Astrocyte (in vitro differentiated cells and primary cell): ENCODE measurements around the gene ETV6. TPM values are rescaled to one million over a fixed set of nuclear protein-coding genes. Genes with fewer than 3 reads are reported as not detected.

ENCODE experiments used
- DNase-seq: peaks from one replicate; pipeline ENCODE4 v3.0.0-alpha.2; 2010; ENCODE audit warnings: low read depth
- FAIRE-seq: peaks from 2 replicates; lab custom pipeline; 2011; peaks lifted over from hg19 to GRCh38; lab: Jason Lieb, UNC
- H2AFZ ChIP-seq: 2 replicates; pipeline ENCODE4 v1.6.0; 2012; ENCODE audit warnings: low read depth, low read length, inconsistent platforms
- H3K27ac ChIP-seq: 2 replicates; pipeline ENCODE4 v1.5.1; 2011; ENCODE audit warnings: low read depth, low read length, inconsistent platforms
- H3K27me3 ChIP-seq: 2 replicates; pipeline ENCODE4 v1.6.0; 2011; ENCODE audit warnings: low read length, inconsistent platforms; ENCODE audit not compliant: insufficient read depth
- H3K36me3 ChIP-seq: 2 replicates; pipeline ENCODE4 v1.5.1; 2011; ENCODE audit warnings: low read length, inconsistent platforms; ENCODE audit not compliant: insufficient read depth
- H3K4me1 ChIP-seq: 2 replicates; pipeline ENCODE4 v1.5.1; 2011; ENCODE audit warnings: low read length, inconsistent platforms; ENCODE audit not compliant: insufficient read depth
- H3K4me2 ChIP-seq: 2 replicates; pipeline ENCODE4 v1.6.0; 2012; ENCODE audit warnings: low read length, inconsistent platforms
- H3K4me3 ChIP-seq: 2 replicates; pipeline ENCODE4 v1.5.1; 2011; ENCODE audit warnings: low read depth, mild to moderate bottlenecking, low read length, inconsistent platforms; ENCODE audit not compliant: insufficient read depth
- H3K79me2 ChIP-seq: 2 replicates; pipeline ENCODE4 v1.6.0; 2012; ENCODE audit warnings: mild to moderate bottlenecking, low read length, inconsistent platforms; ENCODE audit not compliant: insufficient read depth
- H3K9ac ChIP-seq: 2 replicates; pipeline ENCODE4 v1.6.0; 2012; ENCODE audit warnings: mild to moderate bottlenecking, low read length, inconsistent platforms
- H3K9me3 ChIP-seq: 2 replicates; pipeline ENCODE4 v1.5.1; 2012; ENCODE audit warnings: low read depth, mild to moderate bottlenecking, low read length, inconsistent platforms; ENCODE audit not compliant: insufficient read depth
- H4K20me1 ChIP-seq: 2 replicates; pipeline ENCODE4 v1.6.0; 2012; ENCODE audit warnings: low read length, inconsistent platforms; ENCODE audit not compliant: insufficient read depth
- H3K27ac Mint-ChIP-seq: one replicate; pipeline ENCODE4 v1.8.0; 2021; ENCODE audit warnings: mild to moderate bottlenecking, mixed read lengths; ENCODE audit not compliant: unreplicated experiment
- H3K27me3 Mint-ChIP-seq: one replicate; pipeline ENCODE4 v1.8.0; 2021; ENCODE audit warnings: low read depth, mixed read lengths; ENCODE audit not compliant: unreplicated experiment
- H3K36me3 Mint-ChIP-seq: one replicate; pipeline ENCODE4 v1.8.0; 2021; ENCODE audit warnings: low read depth, mixed read lengths; ENCODE audit not compliant: unreplicated experiment
- H3K4me1 Mint-ChIP-seq: one replicate; pipeline ENCODE4 v1.8.0; 2021; ENCODE audit warnings: low read depth, mixed read lengths; ENCODE audit not compliant: unreplicated experiment
- H3K4me3 Mint-ChIP-seq: one replicate; pipeline ENCODE4 v1.8.0; 2021; ENCODE audit warnings: mild to moderate bottlenecking, moderate library complexity, mixed read lengths; ENCODE audit not compliant: unreplicated experiment
- H3K9me3 Mint-ChIP-seq: one replicate; pipeline ENCODE4 v1.8.0; 2021; ENCODE audit warnings: mild to moderate bottlenecking, mixed read lengths; ENCODE audit not compliant: unreplicated experiment
- EZH2 ChIP-seq: IDR thresholded peaks from 2 replicates; pipeline ENCODE4 v1.6.1; 2012; ENCODE audit warnings: mild to moderate bottlenecking, low read length, inconsistent platforms; ENCODE audit not compliant: insufficient read depth
- total RNA-seq: library from RNA; stranded (reverse); gene quantifications from 2 replicates; pipeline ENCODE4 v1.2.1, GENCODE V29; 2021
- TF ChIP-seq, protein P1 (sequence below): IDR thresholded peaks from 2 replicates; pipeline ENCODE4 v1.5.1; 2011; ENCODE audit warnings: low read depth, mild to moderate bottlenecking, inconsistent platforms, low read length, moderate library complexity; ENCODE audit not compliant: insufficient read depth

Gene ETV6
- total RNA-seq, 1 donor from 2014 or later: 41.2 TPM

DNA sequence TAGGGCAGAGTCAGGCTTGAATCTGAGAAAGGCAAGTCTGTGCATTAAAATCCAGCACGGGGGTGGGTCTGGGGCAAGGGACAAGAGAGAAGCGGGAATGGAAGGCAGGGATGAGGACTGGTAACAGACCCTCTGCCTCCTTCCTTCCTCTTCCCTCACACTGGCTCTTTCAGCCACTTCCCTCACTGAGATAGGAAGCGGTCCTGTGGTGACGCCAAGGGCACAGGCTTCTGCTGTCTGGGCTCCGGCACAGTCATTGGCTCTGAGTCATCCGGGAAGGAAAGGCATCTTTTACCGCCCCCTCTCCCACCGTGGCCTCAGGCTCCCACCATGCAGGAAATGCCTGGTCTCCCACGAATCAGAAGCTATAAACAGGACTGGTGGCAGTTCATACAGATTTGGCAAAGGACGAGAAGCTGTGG is 70.2 kb downstream of the ETV6 start:
- peak overlapping the region; percentile 76 for H3K9ac ChIP-seq
- peaks cover 59% of the 10 kb centered on the region for H3K4me1 Mint-ChIP-seq
- DNase-seq: peak; percentile 97
- H3K79me2 ChIP-seq: peaks cover 67% of the 10 kb centered on the region
- H3K27ac Mint-ChIP-seq: peak overlapping the region; percentile 97
- no peaks in the 10 kb centered on the region for H3K9me3 Mint-ChIP-seq
- peaks cover 4% of the 10 kb centered on the region for H4K20me1 ChIP-seq
- peak overlapping the region; percentile 95 for H3K27ac ChIP-seq
- no peak for TF ChIP-seq EZH2
- H3K4me1 ChIP-seq: peaks cover 48% of the 10 kb centered on the region
- peak overlapping the region; percentile 73 for H3K4me2 ChIP-seq
- peak overlapping the region; percentile 2 for H3K4me3 ChIP-seq
- peaks cover 23% of the 10 kb centered on the region for H3K36me3 Mint-ChIP-seq
- peak; percentile 82 for FAIRE-seq
- H3K9me3 ChIP-seq: no peaks in the 10 kb centered on the region
- peaks cover 3% of the 10 kb centered on the region for H3K36me3 ChIP-seq
- no peaks in the 10 kb centered on the region for H3K27me3 Mint-ChIP-seq
- no peak overlapping the region for H2AFZ ChIP-seq
- H3K27me3 ChIP-seq: no peaks in the 10 kb centered on the region
- H3K4me3 Mint-ChIP-seq: no peak overlapping the region

DNA sequence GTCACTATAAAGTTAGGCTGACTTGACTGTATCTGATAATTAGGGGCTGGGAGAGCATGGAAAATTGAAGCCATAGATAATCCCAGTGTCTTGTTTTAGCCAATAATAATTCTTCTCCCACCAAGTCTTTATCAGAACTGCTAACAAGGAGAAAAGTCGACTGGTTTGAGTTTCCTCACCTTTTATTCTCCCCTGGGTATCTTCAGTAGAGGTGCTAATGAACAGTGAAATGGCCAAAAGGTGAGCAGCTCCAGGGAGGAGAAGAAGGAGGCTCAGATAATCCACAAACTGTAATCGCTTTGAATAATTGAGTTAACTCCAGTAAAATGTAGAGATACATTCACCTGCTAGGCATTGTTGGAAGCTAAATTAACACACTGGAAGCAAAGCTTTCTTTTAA is 72.6 kb downstream of the ETV6 start:
- H3K36me3 Mint-ChIP-seq: peaks cover 18% of the 10 kb centered on the region
- H4K20me1 ChIP-seq: peaks cover 3% of the 10 kb centered on the region
- H3K9ac ChIP-seq: no peak overlapping the region
- peaks cover 68% of the 10 kb centered on the region for H3K79me2 ChIP-seq
- H3K27me3 ChIP-seq: no peaks in the 10 kb centered on the region
- no peak overlapping the region for H2AFZ ChIP-seq
- DNase-seq (no peak), FAIRE-seq (no peak)
- H3K4me1 Mint-ChIP-seq: peaks cover 80% of the 10 kb centered on the region
- peaks cover 50% of the 10 kb centered on the region for H3K4me1 ChIP-seq
- TF ChIP-seq, protein P1, sequence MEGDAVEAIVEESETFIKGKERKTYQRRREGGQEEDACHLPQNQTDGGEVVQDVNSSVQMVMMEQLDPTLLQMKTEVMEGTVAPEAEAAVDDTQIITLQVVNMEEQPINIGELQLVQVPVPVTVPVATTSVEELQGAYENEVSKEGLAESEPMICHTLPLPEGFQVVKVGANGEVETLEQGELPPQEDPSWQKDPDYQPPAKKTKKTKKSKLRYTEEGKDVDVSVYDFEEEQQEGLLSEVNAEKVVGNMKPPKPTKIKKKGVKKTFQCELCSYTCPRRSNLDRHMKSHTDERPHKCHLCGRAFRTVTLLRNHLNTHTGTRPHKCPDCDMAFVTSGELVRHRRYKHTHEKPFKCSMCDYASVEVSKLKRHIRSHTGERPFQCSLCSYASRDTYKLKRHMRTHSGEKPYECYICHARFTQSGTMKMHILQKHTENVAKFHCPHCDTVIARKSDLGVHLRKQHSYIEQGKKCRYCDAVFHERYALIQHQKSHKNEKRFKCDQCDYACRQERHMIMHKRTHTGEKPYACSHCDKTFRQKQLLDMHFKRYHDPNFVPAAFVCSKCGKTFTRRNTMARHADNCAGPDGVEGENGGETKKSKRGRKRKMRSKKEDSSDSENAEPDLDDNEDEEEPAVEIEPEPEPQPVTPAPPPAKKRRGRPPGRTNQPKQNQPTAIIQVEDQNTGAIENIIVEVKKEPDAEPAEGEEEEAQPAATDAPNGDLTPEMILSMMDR: no peak
- no peak for TF ChIP-seq EZH2
- no peak overlapping the region for H3K27ac Mint-ChIP-seq
- no peaks in the 10 kb centered on the region for H3K9me3 ChIP-seq
- H3K4me3 ChIP-seq: no peak overlapping the region
- no peaks in the 10 kb centered on the region for H3K9me3 Mint-ChIP-seq
- H3K4me2 ChIP-seq: no peak overlapping the region
- no peak overlapping the region for H3K27ac ChIP-seq
- H3K36me3 ChIP-seq: no peaks in the 10 kb centered on the region
- H3K27me3 Mint-ChIP-seq: no peaks in the 10 kb centered on the region
- H3K4me3 Mint-ChIP-seq: no peak overlapping the region

DNA sequence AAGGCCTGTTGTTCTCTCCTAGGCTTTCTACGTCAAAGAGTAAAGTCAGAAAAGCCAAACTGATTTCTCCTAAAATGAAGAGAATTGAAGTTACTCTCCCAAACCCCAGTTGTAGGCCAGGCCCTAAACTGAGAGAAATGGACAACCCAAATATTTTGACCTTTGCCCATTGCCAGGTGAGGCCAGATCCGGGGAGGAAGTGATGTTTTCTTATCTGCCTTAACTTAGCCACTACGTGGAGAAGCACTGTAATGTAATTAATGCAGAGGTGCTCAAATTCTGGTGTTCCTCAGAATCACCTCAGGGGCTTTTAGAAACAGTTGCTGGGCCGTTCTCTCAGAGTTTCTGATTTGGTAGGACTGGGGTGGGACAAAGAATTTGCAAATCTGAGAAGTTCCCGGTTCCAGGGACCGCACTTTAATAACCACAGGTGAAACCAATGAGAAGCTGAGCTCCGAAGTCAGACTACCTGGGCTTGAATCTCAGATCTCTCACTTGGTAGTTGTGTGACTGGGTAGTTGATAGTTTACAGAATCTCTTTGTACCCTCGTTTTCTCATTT is 73.2 kb downstream of the ETV6 start:
- Histone ChIP-seq H4K20me1 (peaks cover 6% of the 10 kb centered on the region), H3K27me3 (no peaks in the 10 kb centered on the region), H3K27ac (no peak overlapping the region), H3K79me2 (peaks cover 69% of the 10 kb centered on the region), H3K4me3 (no peak overlapping the region), H3K9me3 (no peaks in the 10 kb centered on the region), H3K36me3 (no peaks in the 10 kb centered on the region), H3K4me2 (no peak overlapping the region), H2AFZ (no peak overlapping the region), H3K4me1 (peaks cover 48% of the 10 kb centered on the region), H3K9ac (no peak overlapping the region)
- Mint-ChIP-seq H3K4me1 (peaks cover 79% of the 10 kb centered on the region), H3K27ac (no peak overlapping the region), H3K9me3 (no peaks in the 10 kb centered on the region), H3K27me3 (no peaks in the 10 kb centered on the region), H3K36me3 (peaks cover 17% of the 10 kb centered on the region), H3K4me3 (no peak overlapping the region)
- no peak for DNase-seq
- no peak for TF ChIP-seq EZH2
- TF ChIP-seq, protein P1: no peak
- no peak for FAIRE-seq
